Measurements from ENCODE around the gene OR1D2. TPM values are rescaled to one million over a fixed set of nuclear protein-coding genes. Genes with fewer than 3 reads are reported as not detected.

OR1D2 gene
- total RNA-seq, 1 donor, result not detected

- H3K4me3 ChIP-seq (ENCODE audit: low read depth, low read length), result peak overlapping the region; percentile 78
- DNase-seq (ENCODE audit: low read depth), result peak; percentile 97
- TF ChIP-seq CTCF (IDR thresholded peaks at IDR 0.05; ENCODE audit: insufficient read depth, low read depth, low read length), result peak; percentile 67
Measured at GRCh38 chr17:3048727-3049471, 55.3 kb downstream of the OR1D2 start.

GRCh38 chr17:3046753-3047152 is 57.5 kb downstream of the OR1D2 start:
- TF ChIP-seq CTCF (IDR thresholded peaks at IDR 0.05; ENCODE audit: insufficient read depth, low read depth, low read length), result no peak
- no peak overlapping the region for H3K4me3 ChIP-seq (ENCODE audit: low read depth, low read length)
- DNase-seq (ENCODE audit: low read depth), result no peak

- no peak overlapping the region for H3K4me3 ChIP-seq (ENCODE audit: low read depth, low read length)
- peak; percentile 20 for TF ChIP-seq CTCF (IDR thresholded peaks at IDR 0.05; ENCODE audit: insufficient read depth, low read depth, low read length)
- no peak for DNase-seq (ENCODE audit: low read depth)
Measured at GRCh38 chr17:3043737-3044365, 60.4 kb downstream of the OR1D2 start.

GRCh38 chr17:3040882-3041281 is 63.3 kb downstream of the OR1D2 start:
- no peak for DNase-seq (ENCODE audit: low read depth)
- TF ChIP-seq CTCF (IDR thresholded peaks at IDR 0.05; ENCODE audit: insufficient read depth, low read depth, low read length), result no peak

GRCh38 chr17:3039736-3040135 is 64.5 kb downstream of the OR1D2 start:
- DNase-seq (ENCODE audit: low read depth), result no peak

More at GRCh38 chr17:3040882-3041281, 63.3 kb downstream of the OR1D2 start:
- H3K4me3 ChIP-seq (ENCODE audit: low read depth, low read length), result no peak overlapping the region

GRCh38 chr17:3038941-3039340 is 65.3 kb downstream of the OR1D2 start:
- DNase-seq (ENCODE audit: low read depth), result no peak
- no peak overlapping the region for H3K4me3 ChIP-seq (ENCODE audit: low read depth, low read length)
- TF ChIP-seq CTCF (IDR thresholded peaks at IDR 0.05; ENCODE audit: insufficient read depth, low read depth, low read length), result no peak

More at GRCh38 chr17:3039736-3040135, 64.5 kb downstream of the OR1D2 start:
- H3K4me3 ChIP-seq (ENCODE audit: low read depth, low read length), result no peak overlapping the region
- TF ChIP-seq CTCF (IDR thresholded peaks at IDR 0.05; ENCODE audit: insufficient read depth, low read depth, low read length), result no peak

Other genes with a start within 250 kb of the OR1D2 start
- not detected in 2 replicates for gene OR1D5, start 40.8 kb downstream of the OR1D2 start, total RNA-seq
- not detected in 2 replicates for gene OR1G1, start 23.1 kb upstream of the OR1D2 start, total RNA-seq
- gene OR1A2, start 93.1 kb upstream of the OR1D2 start, total RNA-seq, result not detected in 2 replicates
- gene OR1A1, start 103.2 kb upstream of the OR1D2 start, total RNA-seq, result not detected in 2 replicates
- 0.32 and 0.43 TPM in 2 replicates for gene OR3A1, start 193.9 kb upstream of the OR1D2 start, total RNA-seq

Measured in fibroblast of villous mesenchyme (primary cell).